NCI-H1694 treated with DMSO at 0.1 percent for 48 hours (cell line): ENCODE data around the gene DLX2.
"Not testable (repeated sequence)": the region's sequence is repeated elsewhere in the genome, so short reads cannot be mapped to it uniquely, and the experiment has no call there.

Experiments used
- DNase-seq: peaks from one replicate; lab custom pipeline; 2025; lab: John Stamatoyannopoulos, UW

Gene DLX2

GRCh38 chr2:172083628-172084394 lies 18.9 kb downstream of the DLX2 start:
- peak; percentile 3 for DNase-seq

- no peak for DNase-seq
Observed at GRCh38 chr2:172082944-172083627, 19.6 kb downstream of the DLX2 start.

GRCh38 chr2:172082105-172082943 lies 20.4 kb downstream of the DLX2 start:
- no peak for DNase-seq

- DNase-seq: no peak
Observed at GRCh38 chr2:172081221-172082022, 21.3 kb downstream of the DLX2 start.

- no peak for DNase-seq
Observed at GRCh38 chr2:172080641-172081220, 22.0 kb downstream of the DLX2 start.

- DNase-seq: no peak
Observed at GRCh38 chr2:172079838-172080640, 22.7 kb downstream of the DLX2 start.

GRCh38 chr2:172079416-172079815 lies 23.3 kb downstream of the DLX2 start:
- no peak for DNase-seq

- DNase-seq: no peak
Observed at GRCh38 chr2:172074254-172074653, 28.4 kb downstream of the DLX2 start.

- DNase-seq: no peak
Observed at GRCh38 chr2:172073518-172073917, 29.2 kb downstream of the DLX2 start.

- no peak for DNase-seq
Observed at GRCh38 chr2:172072706-172073105, 30.0 kb downstream of the DLX2 start.

- DNase-seq: no peak
Observed at GRCh38 chr2:172072303-172072702, 30.4 kb downstream of the DLX2 start.

GRCh38 chr2:172070936-172071335 lies 31.8 kb downstream of the DLX2 start:
- no peak for DNase-seq

GRCh38 chr2:172067905-172068304 lies 34.8 kb downstream of the DLX2 start:
- DNase-seq: not testable (repeated sequence)

- DNase-seq: no peak
Observed at GRCh38 chr2:172066394-172066886, 36.3 kb downstream of the DLX2 start.

- DNase-seq: no peak
Observed at GRCh38 chr2:172065111-172065510, 37.6 kb downstream of the DLX2 start.

- no peak for DNase-seq
Observed at GRCh38 chr2:172063446-172063845, 39.3 kb downstream of the DLX2 start.

GRCh38 chr2:172062402-172063004 lies 40.2 kb downstream of the DLX2 start:
- no peak for DNase-seq

- DNase-seq: not testable (repeated sequence)
Observed at GRCh38 chr2:172060118-172060517, 42.6 kb downstream of the DLX2 start.

- DNase-seq: no peak
Observed at GRCh38 chr2:172058660-172059059, 44.0 kb downstream of the DLX2 start.

GRCh38 chr2:172056293-172056692 lies 46.4 kb downstream of the DLX2 start:
- DNase-seq: no peak
